GM12891 (cell line): ENCODE results near the gene CXorf49.

Experiments
- PAX5 ChIP-seq: IDR thresholded peaks from 2 replicates; pipeline ENCODE4 v1.6.1; 2011; ENCODE audit warnings: low read length, moderate library complexity, mild to moderate bottlenecking; ENCODE audit not compliant: insufficient read depth, severe bottlenecking
- POLR2A ChIP-seq: IDR thresholded peaks from 2 replicates; pipeline ENCODE4 v1.6.1; 2011; ENCODE audit warnings: low read depth, low read length, control low read depth
- POU2F2 ChIP-seq: IDR thresholded peaks from 2 replicates; pipeline ENCODE4 v1.6.1; 2011; ENCODE audit warnings: low read depth, mild to moderate bottlenecking, control low read depth, low read length, moderate library complexity

- no peak for TF ChIP-seq POLR2A
- no peak for TF ChIP-seq PAX5
- no peak for TF ChIP-seq POU2F2
These were observed 52.3 kb downstream of the CXorf49 start for GRCh38 chrX:71665747-71666146.
